Osteoblast (primary cell): Measurements from ENCODE around the gene ATP6V1G1. TPM values are rescaled to one million over a fixed set of nuclear protein-coding genes. Genes with fewer than 3 reads are reported as not detected.

ENCODE experiments used
- DNase-seq: peaks from one replicate; pipeline ENCODE4 v3.0.0; 2011; ENCODE audit warnings: low spot score, mixed read lengths; ENCODE audit not compliant: insufficient read length; ENCODE audit errors: missing footprints
- H2AFZ ChIP-seq: 2 replicates; pipeline ENCODE4 v1.6.0; 2011; ENCODE audit warnings: mild to moderate bottlenecking, low read length
- H3K27ac ChIP-seq: 2 replicates; pipeline ENCODE4 v1.5.1; 2011; ENCODE audit warnings: mild to moderate bottlenecking, low read depth, low read length, moderate library complexity
- H3K27me3 ChIP-seq: 2 replicates; pipeline ENCODE4 v1.6.0; 2012; ENCODE audit warnings: mild to moderate bottlenecking, control low read depth, inconsistent platforms, low read length, moderate library complexity; ENCODE audit not compliant: insufficient read depth
- H3K36me3 ChIP-seq: 2 replicates; pipeline ENCODE4 v1.5.1; 2011; ENCODE audit warnings: mild to moderate bottlenecking, low read length, control low read depth, moderate library complexity; ENCODE audit not compliant: insufficient read depth
- H3K4me1 ChIP-seq: 2 replicates; pipeline ENCODE4 v1.5.1; 2011; ENCODE audit warnings: mild to moderate bottlenecking, low read length, control low read depth, moderate library complexity; ENCODE audit not compliant: insufficient read depth
- H3K4me2 ChIP-seq: 2 replicates; pipeline ENCODE4 v1.6.0; 2011; ENCODE audit warnings: mild to moderate bottlenecking, low read length; ENCODE audit not compliant: insufficient read depth
- H3K4me3 ChIP-seq: fragments of 200-600 bp; sonication (generic); 3 replicates; pipeline ENCODE4 v1.5.1; 2012; ENCODE audit warnings: mild to moderate bottlenecking, low read length, inconsistent platforms; ENCODE audit not compliant: insufficient read depth
- H3K79me2 ChIP-seq: 2 replicates; pipeline ENCODE4 v1.6.0; 2012; ENCODE audit warnings: mild to moderate bottlenecking, low read length, control low read depth, inconsistent platforms; ENCODE audit not compliant: insufficient read depth
- H3K9me3 ChIP-seq: 2 replicates; pipeline ENCODE4 v1.5.1; 2011; ENCODE audit warnings: low read depth, low read length, control low read depth
- H4K20me1 ChIP-seq: 2 replicates; pipeline ENCODE4 v1.6.0; 2012; ENCODE audit warnings: mild to moderate bottlenecking, low read length, control low read depth; ENCODE audit not compliant: insufficient read depth
- total RNA-seq: library from RNA; depleted of rRNA; stranded (reverse); fragments of >200 nt; gene quantifications from 2 replicates; pipeline ENCODE4 v1.2.3, GENCODE V29; 2012
- TF ChIP-seq, protein P1 (sequence below): IDR thresholded peaks from 2 replicates; pipeline ENCODE4 v1.5.1; 2011; ENCODE audit warnings: mild to moderate bottlenecking, low read depth, low read length, moderate library complexity; ENCODE audit errors: extremely low read depth

Gene ATP6V1G1
- total RNA-seq, 1 donor: 98.8 TPM

DNA sequence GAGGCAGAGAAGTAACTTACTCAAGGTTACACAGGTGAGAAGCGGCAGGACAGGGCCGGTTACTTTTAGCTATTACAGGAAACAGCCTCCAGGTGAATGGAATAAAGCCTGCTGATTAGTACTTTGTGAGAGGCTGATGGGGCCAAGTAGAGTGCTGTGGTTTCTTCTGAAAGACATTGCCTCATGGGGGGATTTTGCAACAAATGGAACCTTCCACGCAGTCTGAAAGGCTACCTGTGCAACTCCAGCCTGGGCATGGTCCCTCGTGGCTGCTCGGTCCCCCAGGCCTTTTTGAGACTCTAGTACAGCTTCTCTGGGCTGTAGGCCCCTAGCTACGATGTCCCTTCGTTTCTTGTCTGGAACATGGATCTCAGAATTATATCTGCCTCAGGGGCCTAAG, 25.5 kb downstream of the ATP6V1G1 start:
- H3K4me1 ChIP-seq: peaks cover 16% of the 10 kb centered on the region

GRCh38 chr9:114613919-114614318, 26.4 kb downstream of the ATP6V1G1 start:
- peaks cover 9% of the 10 kb centered on the region for H3K79me2 ChIP-seq
- no peak overlapping the region for H3K27ac ChIP-seq
- H3K36me3 ChIP-seq: no peaks in the 10 kb centered on the region
- H3K9me3 ChIP-seq: no peaks in the 10 kb centered on the region
- no peak overlapping the region for H3K4me2 ChIP-seq
- no peak for DNase-seq
- no peak overlapping the region for H3K4me3 ChIP-seq
- H4K20me1 ChIP-seq: peaks cover 6% of the 10 kb centered on the region
- H2AFZ ChIP-seq: no peak overlapping the region
- H3K27me3 ChIP-seq: no peaks in the 10 kb centered on the region
- H3K4me1 ChIP-seq: peaks cover 16% of the 10 kb centered on the region
- TF ChIP-seq, protein P1, sequence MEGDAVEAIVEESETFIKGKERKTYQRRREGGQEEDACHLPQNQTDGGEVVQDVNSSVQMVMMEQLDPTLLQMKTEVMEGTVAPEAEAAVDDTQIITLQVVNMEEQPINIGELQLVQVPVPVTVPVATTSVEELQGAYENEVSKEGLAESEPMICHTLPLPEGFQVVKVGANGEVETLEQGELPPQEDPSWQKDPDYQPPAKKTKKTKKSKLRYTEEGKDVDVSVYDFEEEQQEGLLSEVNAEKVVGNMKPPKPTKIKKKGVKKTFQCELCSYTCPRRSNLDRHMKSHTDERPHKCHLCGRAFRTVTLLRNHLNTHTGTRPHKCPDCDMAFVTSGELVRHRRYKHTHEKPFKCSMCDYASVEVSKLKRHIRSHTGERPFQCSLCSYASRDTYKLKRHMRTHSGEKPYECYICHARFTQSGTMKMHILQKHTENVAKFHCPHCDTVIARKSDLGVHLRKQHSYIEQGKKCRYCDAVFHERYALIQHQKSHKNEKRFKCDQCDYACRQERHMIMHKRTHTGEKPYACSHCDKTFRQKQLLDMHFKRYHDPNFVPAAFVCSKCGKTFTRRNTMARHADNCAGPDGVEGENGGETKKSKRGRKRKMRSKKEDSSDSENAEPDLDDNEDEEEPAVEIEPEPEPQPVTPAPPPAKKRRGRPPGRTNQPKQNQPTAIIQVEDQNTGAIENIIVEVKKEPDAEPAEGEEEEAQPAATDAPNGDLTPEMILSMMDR: no peak

More for the DNA sequence above, 25.5 kb downstream of the ATP6V1G1 start:
- Histone ChIP-seq H3K79me2 (peaks cover 9% of the 10 kb centered on the region), H3K27me3 (no peaks in the 10 kb centered on the region), H3K27ac (no peak overlapping the region), H2AFZ (no peak overlapping the region), H3K4me2 (no peak overlapping the region), H3K4me3 (no peak overlapping the region), H3K36me3 (no peaks in the 10 kb centered on the region), H4K20me1 (peaks cover 6% of the 10 kb centered on the region), H3K9me3 (no peaks in the 10 kb centered on the region)
- TF ChIP-seq, protein P1: no peak
- DNase-seq: no peak

GRCh38 chr9:114614373-114614772, 26.8 kb downstream of the ATP6V1G1 start:
- Histone ChIP-seq H4K20me1 (peaks cover 6% of the 10 kb centered on the region), H2AFZ (no peak overlapping the region), H3K36me3 (no peaks in the 10 kb centered on the region), H3K4me1 (peaks cover 16% of the 10 kb centered on the region), H3K27me3 (no peaks in the 10 kb centered on the region), H3K27ac (no peak overlapping the region), H3K4me2 (no peak overlapping the region), H3K79me2 (peaks cover 9% of the 10 kb centered on the region), H3K4me3 (no peak overlapping the region), H3K9me3 (no peaks in the 10 kb centered on the region)
- TF ChIP-seq, protein P1: no peak
- no peak for DNase-seq

GRCh38 chr9:114616684-114617520, 29.3 kb downstream of the ATP6V1G1 start:
- H3K79me2 ChIP-seq: peaks cover 7% of the 10 kb centered on the region
- H3K36me3 ChIP-seq: no peaks in the 10 kb centered on the region
- TF ChIP-seq, protein P1: no peak

More at GRCh38 chr9:114616684-114617520, 29.3 kb downstream of the ATP6V1G1 start:
- Histone ChIP-seq H4K20me1 (peaks cover 6% of the 10 kb centered on the region), H3K27ac (no peak overlapping the region), H3K4me2 (no peak overlapping the region), H3K4me1 (peaks cover 12% of the 10 kb centered on the region), H2AFZ (peak overlapping the region; percentile 50), H3K27me3 (no peaks in the 10 kb centered on the region), H3K4me3 (no peak overlapping the region), H3K9me3 (no peaks in the 10 kb centered on the region)
- DNase-seq: no peak
